Sigmoid colon (tissue), 3 donors: Measurements from ENCODE around the gene HDAC4.

ENCODE experiments used
- POLR2A ChIP-seq, 2 donors: fragments of 450-650 bp; IDR thresholded peaks; one replicate each; pipeline ENCODE4 v1.6.1; 2016; ENCODE audit warnings: antibody characterized with exemption in 2 of 2, mild to moderate bottlenecking in 2 of 2, moderate library complexity in 2 of 2
- TF ChIP-seq, protein P1 (sequence below), 4 experiments: fragments of 450-650 bp in 3 of 4; fragments of 200-600 bp in 1 of 4; IDR thresholded peaks; one replicate each; pipeline ENCODE4 v1.5.1; 2016 to 2019; ENCODE audit warnings: antibody characterized with exemption in 4 of 4, mild to moderate bottlenecking in 3 of 4, moderate library complexity in 2 of 4

DNA sequence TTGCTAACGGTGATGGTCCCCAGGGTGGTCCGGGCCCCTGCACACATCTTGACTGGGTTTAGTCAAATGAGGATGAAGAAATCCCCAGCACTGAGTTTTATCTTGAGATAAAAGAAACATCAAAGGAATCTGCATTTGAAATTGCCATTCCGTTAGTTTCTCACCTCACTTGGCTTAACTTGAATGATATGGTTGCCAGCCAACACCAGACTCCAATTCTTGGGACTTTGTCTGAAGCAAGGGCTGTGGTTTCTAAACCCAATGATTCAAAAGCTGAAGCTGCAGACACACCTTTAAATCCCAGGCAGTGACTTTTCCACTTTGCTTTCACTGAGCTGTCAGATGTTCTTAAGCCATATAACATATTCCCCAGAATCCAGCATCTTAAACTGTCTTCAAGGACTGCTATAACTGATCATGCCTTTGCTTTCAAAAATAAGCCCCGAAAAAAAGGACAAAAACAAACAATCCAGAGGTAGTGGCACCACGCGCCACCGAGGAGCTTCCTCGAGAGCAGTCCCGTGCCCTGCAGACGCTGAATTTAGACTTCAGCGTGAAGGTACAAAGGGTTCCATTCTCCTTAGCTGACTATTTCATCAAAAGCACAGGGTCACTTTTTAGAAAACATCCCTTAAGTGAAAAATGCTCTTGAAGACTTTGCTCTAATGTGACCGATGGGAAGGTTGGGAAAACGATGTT lies 189.3 kb downstream of the HDAC4 start:
- TF ChIP-seq, protein P1, sequence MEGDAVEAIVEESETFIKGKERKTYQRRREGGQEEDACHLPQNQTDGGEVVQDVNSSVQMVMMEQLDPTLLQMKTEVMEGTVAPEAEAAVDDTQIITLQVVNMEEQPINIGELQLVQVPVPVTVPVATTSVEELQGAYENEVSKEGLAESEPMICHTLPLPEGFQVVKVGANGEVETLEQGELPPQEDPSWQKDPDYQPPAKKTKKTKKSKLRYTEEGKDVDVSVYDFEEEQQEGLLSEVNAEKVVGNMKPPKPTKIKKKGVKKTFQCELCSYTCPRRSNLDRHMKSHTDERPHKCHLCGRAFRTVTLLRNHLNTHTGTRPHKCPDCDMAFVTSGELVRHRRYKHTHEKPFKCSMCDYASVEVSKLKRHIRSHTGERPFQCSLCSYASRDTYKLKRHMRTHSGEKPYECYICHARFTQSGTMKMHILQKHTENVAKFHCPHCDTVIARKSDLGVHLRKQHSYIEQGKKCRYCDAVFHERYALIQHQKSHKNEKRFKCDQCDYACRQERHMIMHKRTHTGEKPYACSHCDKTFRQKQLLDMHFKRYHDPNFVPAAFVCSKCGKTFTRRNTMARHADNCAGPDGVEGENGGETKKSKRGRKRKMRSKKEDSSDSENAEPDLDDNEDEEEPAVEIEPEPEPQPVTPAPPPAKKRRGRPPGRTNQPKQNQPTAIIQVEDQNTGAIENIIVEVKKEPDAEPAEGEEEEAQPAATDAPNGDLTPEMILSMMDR (IDR thresholded peaks at IDR 0.05) = no peak
- no peak for TF ChIP-seq POLR2A (IDR thresholded peaks at IDR 0.05)
